ENCODE results near the gene XCR1.

The XCR1 gene

GRCh38 chr3:46027021-46027705, at the start of gene XCR1:
Gene XCR1, minus strand, starts transcription at chr3:46027483. Its CDS starts 5,536 bp downstream, at chr3:46021947.
- Histone ChIP-seq H3K27ac (ENCODE audit: low read depth, low read length) (no peak within 1 kb of the TSS), H3K9ac (ENCODE audit: low read length) (no peak within 1 kb of the TSS), H3K4me3 (ENCODE audit: low read depth, low read length) (no peak within 1 kb of the TSS), H3K4me1 (ENCODE audit: control insufficient read depth, insufficient read depth, low read length) (no peaks in the 10 kb centered on the region), H3K9me3 (ENCODE audit: control insufficient read depth, insufficient read depth, low read depth, low read length) (peaks cover 10% of the 10 kb centered on the region; the same call in 1 of the 2 replicates), H3K36me3 (ENCODE audit: control insufficient read depth, insufficient read depth, low read length) (no peaks in the 10 kb centered on the region), H3K27me3 (ENCODE audit: control insufficient read depth, insufficient read depth, low read length) (no peaks in the 10 kb centered on the region)

GRCh38 chr3:46076606-46077005, 49.3 kb upstream of the XCR1 start:
- no peaks in the 10 kb centered on the region for H3K27me3 ChIP-seq (ENCODE audit: control insufficient read depth, insufficient read depth, low read length)
- no peak overlapping the region for H3K27ac ChIP-seq (ENCODE audit: low read depth, low read length)
- H3K4me1 ChIP-seq (ENCODE audit: control insufficient read depth, insufficient read depth, low read length): no peaks in the 10 kb centered on the region
- H3K36me3 ChIP-seq (ENCODE audit: control insufficient read depth, insufficient read depth, low read length): no peaks in the 10 kb centered on the region
- H3K4me3 ChIP-seq (ENCODE audit: low read depth, low read length): no peak overlapping the region
- no peak overlapping the region for H3K9ac ChIP-seq (ENCODE audit: low read length)
- H3K9me3 ChIP-seq (ENCODE audit: control insufficient read depth, insufficient read depth, low read depth, low read length): peaks cover 10% of the 10 kb centered on the region; the same call in 1 of the 2 replicates

- no peaks in the 10 kb centered on the region for H3K36me3 ChIP-seq (ENCODE audit: control insufficient read depth, insufficient read depth, low read length)
- no peak overlapping the region for H3K27ac ChIP-seq (ENCODE audit: low read depth, low read length)
- no peaks in the 10 kb centered on the region for H3K27me3 ChIP-seq (ENCODE audit: control insufficient read depth, insufficient read depth, low read length)
- H3K4me1 ChIP-seq (ENCODE audit: control insufficient read depth, insufficient read depth, low read length): no peaks in the 10 kb centered on the region
- no peak overlapping the region for H3K4me3 ChIP-seq (ENCODE audit: low read depth, low read length)
- no peak overlapping the region for H3K9ac ChIP-seq (ENCODE audit: low read length)
- H3K9me3 ChIP-seq (ENCODE audit: control insufficient read depth, insufficient read depth, low read depth, low read length): peaks cover 10% of the 10 kb centered on the region; the same call in 1 of the 2 replicates
Measured at GRCh38 chr3:46075816-46076215, 48.5 kb upstream of the XCR1 start.

GRCh38 chr3:46071222-46071858, 44.1 kb upstream of the XCR1 start:
- no peaks in the 10 kb centered on the region for H3K36me3 ChIP-seq (ENCODE audit: control insufficient read depth, insufficient read depth, low read length)
- H3K9me3 ChIP-seq (ENCODE audit: control insufficient read depth, insufficient read depth, low read depth, low read length): no peaks in the 10 kb centered on the region
- H3K4me3 ChIP-seq (ENCODE audit: low read depth, low read length): no peak overlapping the region
- no peak overlapping the region for H3K9ac ChIP-seq (ENCODE audit: low read length)
- H3K27me3 ChIP-seq (ENCODE audit: control insufficient read depth, insufficient read depth, low read length): no peaks in the 10 kb centered on the region
- no peak overlapping the region for H3K27ac ChIP-seq (ENCODE audit: low read depth, low read length)
- H3K4me1 ChIP-seq (ENCODE audit: control insufficient read depth, insufficient read depth, low read length): peaks cover 8% of the 10 kb centered on the region

GRCh38 chr3:46070595-46071093, 43.4 kb upstream of the XCR1 start:
- Histone ChIP-seq H3K36me3 (ENCODE audit: control insufficient read depth, insufficient read depth, low read length) (no peaks in the 10 kb centered on the region), H3K4me1 (ENCODE audit: control insufficient read depth, insufficient read depth, low read length) (peaks cover 8% of the 10 kb centered on the region), H3K4me3 (ENCODE audit: low read depth, low read length) (no peak overlapping the region), H3K27me3 (ENCODE audit: control insufficient read depth, insufficient read depth, low read length) (no peaks in the 10 kb centered on the region), H3K9me3 (ENCODE audit: control insufficient read depth, insufficient read depth, low read depth, low read length) (no peaks in the 10 kb centered on the region), H3K9ac (ENCODE audit: low read length) (no peak overlapping the region), H3K27ac (ENCODE audit: low read depth, low read length) (no peak overlapping the region)

- no peak overlapping the region for H3K27ac ChIP-seq (ENCODE audit: low read depth, low read length)
- no peak overlapping the region for H3K4me3 ChIP-seq (ENCODE audit: low read depth, low read length)
- H3K9ac ChIP-seq (ENCODE audit: low read length): no peak overlapping the region
- no peaks in the 10 kb centered on the region for H3K36me3 ChIP-seq (ENCODE audit: control insufficient read depth, insufficient read depth, low read length)
- no peaks in the 10 kb centered on the region for H3K9me3 ChIP-seq (ENCODE audit: control insufficient read depth, insufficient read depth, low read depth, low read length)
- peaks cover 8% of the 10 kb centered on the region for H3K4me1 ChIP-seq (ENCODE audit: control insufficient read depth, insufficient read depth, low read length)
- H3K27me3 ChIP-seq (ENCODE audit: control insufficient read depth, insufficient read depth, low read length): no peaks in the 10 kb centered on the region
Measured at GRCh38 chr3:46068501-46068900, 41.2 kb upstream of the XCR1 start.

GRCh38 chr3:46067401-46067800, 40.1 kb upstream of the XCR1 start:
- Histone ChIP-seq H3K4me1 (ENCODE audit: control insufficient read depth, insufficient read depth, low read length) (peaks cover 8% of the 10 kb centered on the region), H3K9me3 (ENCODE audit: control insufficient read depth, insufficient read depth, low read depth, low read length) (no peaks in the 10 kb centered on the region), H3K36me3 (ENCODE audit: control insufficient read depth, insufficient read depth, low read length) (no peaks in the 10 kb centered on the region), H3K27me3 (ENCODE audit: control insufficient read depth, insufficient read depth, low read length) (no peaks in the 10 kb centered on the region), H3K9ac (ENCODE audit: low read length) (no peak overlapping the region), H3K27ac (ENCODE audit: low read depth, low read length) (no peak overlapping the region), H3K4me3 (ENCODE audit: low read depth, low read length) (no peak overlapping the region)

- Histone ChIP-seq H3K4me1 (ENCODE audit: control insufficient read depth, insufficient read depth, low read length) (peaks cover 8% of the 10 kb centered on the region), H3K27me3 (ENCODE audit: control insufficient read depth, insufficient read depth, low read length) (no peaks in the 10 kb centered on the region), H3K4me3 (ENCODE audit: low read depth, low read length) (no peak overlapping the region), H3K9ac (ENCODE audit: low read length) (no peak overlapping the region), H3K27ac (ENCODE audit: low read depth, low read length) (no peak overlapping the region), H3K9me3 (ENCODE audit: control insufficient read depth, insufficient read depth, low read depth, low read length) (no peaks in the 10 kb centered on the region), H3K36me3 (ENCODE audit: control insufficient read depth, insufficient read depth, low read length) (no peaks in the 10 kb centered on the region)
Measured at GRCh38 chr3:46065750-46066256, 38.5 kb upstream of the XCR1 start.

GRCh38 chr3:46065294-46065705, 38.0 kb upstream of the XCR1 start:
- Histone ChIP-seq H3K27ac (ENCODE audit: low read depth, low read length) (no peak overlapping the region), H3K4me3 (ENCODE audit: low read depth, low read length) (no peak overlapping the region), H3K9ac (ENCODE audit: low read length) (no peak overlapping the region), H3K27me3 (ENCODE audit: control insufficient read depth, insufficient read depth, low read length) (no peaks in the 10 kb centered on the region; the same call in 1 of the 2 replicates), H3K36me3 (ENCODE audit: control insufficient read depth, insufficient read depth, low read length) (no peaks in the 10 kb centered on the region), H3K9me3 (ENCODE audit: control insufficient read depth, insufficient read depth, low read depth, low read length) (no peaks in the 10 kb centered on the region), H3K4me1 (ENCODE audit: control insufficient read depth, insufficient read depth, low read length) (peaks cover 8% of the 10 kb centered on the region)

GRCh38 chr3:46062679-46063078, 35.4 kb upstream of the XCR1 start:
- Histone ChIP-seq H3K27me3 (ENCODE audit: control insufficient read depth, insufficient read depth, low read length) (no peaks in the 10 kb centered on the region; the same call in 1 of the 2 replicates), H3K9me3 (ENCODE audit: control insufficient read depth, insufficient read depth, low read depth, low read length) (no peaks in the 10 kb centered on the region), H3K4me1 (ENCODE audit: control insufficient read depth, insufficient read depth, low read length) (no peaks in the 10 kb centered on the region), H3K27ac (ENCODE audit: low read depth, low read length) (no peak overlapping the region), H3K4me3 (ENCODE audit: low read depth, low read length) (no peak overlapping the region), H3K9ac (ENCODE audit: low read length) (no peak overlapping the region), H3K36me3 (ENCODE audit: control insufficient read depth, insufficient read depth, low read length) (no peaks in the 10 kb centered on the region)

GRCh38 chr3:46061887-46062286, 34.6 kb upstream of the XCR1 start:
- no peak overlapping the region for H3K27ac ChIP-seq (ENCODE audit: low read depth, low read length)
- no peak overlapping the region for H3K9ac ChIP-seq (ENCODE audit: low read length)
- no peaks in the 10 kb centered on the region for H3K9me3 ChIP-seq (ENCODE audit: control insufficient read depth, insufficient read depth, low read depth, low read length)
- no peaks in the 10 kb centered on the region for H3K4me1 ChIP-seq (ENCODE audit: control insufficient read depth, insufficient read depth, low read length)
- no peaks in the 10 kb centered on the region; the same call in 1 of the 2 replicates for H3K27me3 ChIP-seq (ENCODE audit: control insufficient read depth, insufficient read depth, low read length)
- H3K4me3 ChIP-seq (ENCODE audit: low read depth, low read length): no peak overlapping the region
- H3K36me3 ChIP-seq (ENCODE audit: control insufficient read depth, insufficient read depth, low read length): no peaks in the 10 kb centered on the region

All from HUES6 (cell line).